ENCODE data around the gene EDEM3.
"Not testable (repeated sequence)": the region's sequence is repeated elsewhere in the genome, so short reads cannot be mapped to it uniquely, and the experiment has no call there.

The EDEM3 gene

GRCh38 chr1:184734980-184735379 lies 19.7 kb downstream of the EDEM3 start:
- no peak for DNase-seq (ENCODE audit: low spot score)

- DNase-seq (ENCODE audit: low spot score), result no peak
Observed at GRCh38 chr1:184724843-184725242, 29.8 kb downstream of the EDEM3 start.

- DNase-seq (ENCODE audit: low spot score), result no peak
Observed at GRCh38 chr1:184716158-184716557, 38.5 kb downstream of the EDEM3 start.

- DNase-seq (ENCODE audit: low spot score), result no peak
Observed at GRCh38 chr1:184709418-184709817, 45.2 kb downstream of the EDEM3 start.

GRCh38 chr1:184708084-184708676 lies 46.5 kb downstream of the EDEM3 start:
- no peak for DNase-seq (ENCODE audit: low spot score)

GRCh38 chr1:184705271-184705670 lies 49.4 kb downstream of the EDEM3 start:
- DNase-seq (ENCODE audit: low spot score), result no peak

- no peak for DNase-seq (ENCODE audit: low spot score)
Observed at GRCh38 chr1:184701816-184702215, 52.8 kb downstream of the EDEM3 start.

- no peak for DNase-seq (ENCODE audit: low spot score)
Observed at GRCh38 chr1:184698969-184699368, 55.7 kb downstream of the EDEM3 start.

- no peak for DNase-seq (ENCODE audit: low spot score)
Observed at GRCh38 chr1:184698016-184698415, 56.6 kb downstream of the EDEM3 start.

- no peak for DNase-seq (ENCODE audit: low spot score)
Observed at GRCh38 chr1:184696403-184696802, 58.3 kb downstream of the EDEM3 start.

- no peak for DNase-seq (ENCODE audit: low spot score)
Observed at GRCh38 chr1:184695023-184695422, 59.6 kb downstream of the EDEM3 start.

GRCh38 chr1:184693011-184693410 lies 61.6 kb downstream of the EDEM3 start:
- DNase-seq (ENCODE audit: low spot score), result no peak

- peak; percentile 73 for DNase-seq (ENCODE audit: low spot score)
Observed at GRCh38 chr1:184691719-184692324, 62.8 kb downstream of the EDEM3 start.

GRCh38 chr1:184686540-184686939 lies 68.1 kb downstream of the EDEM3 start:
- no peak for DNase-seq (ENCODE audit: low spot score)

- no peak for DNase-seq (ENCODE audit: low spot score)
Observed at GRCh38 chr1:184685116-184685515, 69.5 kb downstream of the EDEM3 start.

GRCh38 chr1:184684285-184685074 lies 70.2 kb downstream of the EDEM3 start:
- DNase-seq (ENCODE audit: low spot score), result peak; percentile 34

- DNase-seq (ENCODE audit: low spot score), result no peak
Observed at GRCh38 chr1:184682956-184683355, 71.7 kb downstream of the EDEM3 start.

GRCh38 chr1:184680611-184681225 lies 73.9 kb downstream of the EDEM3 start:
- not testable (repeated sequence) for DNase-seq (ENCODE audit: low spot score)

GRCh38 chr1:184679472-184679871 lies 75.2 kb downstream of the EDEM3 start:
- DNase-seq (ENCODE audit: low spot score), result not testable (repeated sequence)

- DNase-seq (ENCODE audit: low spot score), result no peak
Observed at GRCh38 chr1:184677344-184677743, 77.3 kb downstream of the EDEM3 start.

- no peak for DNase-seq (ENCODE audit: low spot score)
Observed at GRCh38 chr1:184673305-184673704, 81.4 kb downstream of the EDEM3 start.

- no peak for DNase-seq (ENCODE audit: low spot score)
Observed at GRCh38 chr1:184672013-184672726, 82.5 kb downstream of the EDEM3 start.

Data from pons (tissue), 1 donor.